ENCODE data around the gene GTF2H2C.
"Not testable (repeated sequence)": the region's sequence is repeated elsewhere in the genome, so short reads cannot be mapped to it uniquely, and the experiment has no call there.

GRCh38 chr5:69608861-69609496 is 49.0 kb downstream of the GTF2H2C start:
- TF ChIP-seq, protein P1, sequence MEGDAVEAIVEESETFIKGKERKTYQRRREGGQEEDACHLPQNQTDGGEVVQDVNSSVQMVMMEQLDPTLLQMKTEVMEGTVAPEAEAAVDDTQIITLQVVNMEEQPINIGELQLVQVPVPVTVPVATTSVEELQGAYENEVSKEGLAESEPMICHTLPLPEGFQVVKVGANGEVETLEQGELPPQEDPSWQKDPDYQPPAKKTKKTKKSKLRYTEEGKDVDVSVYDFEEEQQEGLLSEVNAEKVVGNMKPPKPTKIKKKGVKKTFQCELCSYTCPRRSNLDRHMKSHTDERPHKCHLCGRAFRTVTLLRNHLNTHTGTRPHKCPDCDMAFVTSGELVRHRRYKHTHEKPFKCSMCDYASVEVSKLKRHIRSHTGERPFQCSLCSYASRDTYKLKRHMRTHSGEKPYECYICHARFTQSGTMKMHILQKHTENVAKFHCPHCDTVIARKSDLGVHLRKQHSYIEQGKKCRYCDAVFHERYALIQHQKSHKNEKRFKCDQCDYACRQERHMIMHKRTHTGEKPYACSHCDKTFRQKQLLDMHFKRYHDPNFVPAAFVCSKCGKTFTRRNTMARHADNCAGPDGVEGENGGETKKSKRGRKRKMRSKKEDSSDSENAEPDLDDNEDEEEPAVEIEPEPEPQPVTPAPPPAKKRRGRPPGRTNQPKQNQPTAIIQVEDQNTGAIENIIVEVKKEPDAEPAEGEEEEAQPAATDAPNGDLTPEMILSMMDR (IDR thresholded peaks at IDR 0.05): not testable (repeated sequence)
- TF ChIP-seq POLR2A, EP300 (IDR thresholded peaks at IDR 0.05): not testable (repeated sequence)
